Measurements from ENCODE around the gene MED1.
A peak's percentile ranks its signal among the peaks of the same experiment; 100 is the strongest.
"Not testable (repeated sequence)": the region's sequence is repeated elsewhere in the genome, so short reads cannot be mapped to it uniquely, and the experiment has no call there.

The MED1 gene

GRCh38 chr17:39439868-39440267 is 11.2 kb downstream of the MED1 start:
- DNase-seq (ENCODE audit: low spot score) = not testable (repeated sequence)

GRCh38 chr17:39429600-39429999 is 21.5 kb downstream of the MED1 start:
- DNase-seq (ENCODE audit: low spot score) = no peak

GRCh38 chr17:39416141-39416540 is 34.9 kb downstream of the MED1 start:
- DNase-seq (ENCODE audit: low spot score) = no peak

GRCh38 chr17:39410279-39410678 is 40.8 kb downstream of the MED1 start:
- DNase-seq (ENCODE audit: low spot score) = no peak

GRCh38 chr17:39408360-39408759 is 42.7 kb downstream of the MED1 start:
- no peak for DNase-seq (ENCODE audit: low spot score)

GRCh38 chr17:39406951-39407350 is 44.1 kb downstream of the MED1 start:
- no peak for DNase-seq (ENCODE audit: low spot score)

- DNase-seq (ENCODE audit: low spot score) = no peak
Measured at GRCh38 chr17:39405436-39405835, 45.6 kb downstream of the MED1 start.

- peak; percentile 55 for DNase-seq (ENCODE audit: low spot score)
Measured at GRCh38 chr17:39404542-39405378, 46.3 kb downstream of the MED1 start.

- no peak for DNase-seq (ENCODE audit: low spot score)
Measured at GRCh38 chr17:39402890-39403605, 48.0 kb downstream of the MED1 start.

- peak; percentile 86 for DNase-seq (ENCODE audit: low spot score)
Measured at GRCh38 chr17:39402244-39402889, 48.7 kb downstream of the MED1 start.

GRCh38 chr17:39401412-39402243 is 49.4 kb downstream of the MED1 start, which contains the start of gene FBXL20:
TSS of gene FBXL20 (minus strand) at chr17:39401626. CDS start at chr17:39401402, 224 bp downstream.
- DNase-seq (ENCODE audit: low spot score) = peak; percentile 95

GRCh38 chr17:39400547-39401411 is 50.3 kb downstream of the MED1 start:
- no peak for DNase-seq (ENCODE audit: low spot score)

- no peak for DNase-seq (ENCODE audit: low spot score)
Measured at GRCh38 chr17:39399791-39400190, 51.3 kb downstream of the MED1 start.

- DNase-seq (ENCODE audit: low spot score) = no peak
Measured at GRCh38 chr17:39393736-39394135, 57.3 kb downstream of the MED1 start.

GRCh38 chr17:39391448-39391847 is 59.6 kb downstream of the MED1 start:
- DNase-seq (ENCODE audit: low spot score) = no peak

GRCh38 chr17:39385040-39385439 is 66.0 kb downstream of the MED1 start:
- no peak for DNase-seq (ENCODE audit: low spot score)

GRCh38 chr17:39380144-39380543 is 70.9 kb downstream of the MED1 start:
- no peak for DNase-seq (ENCODE audit: low spot score)

- DNase-seq (ENCODE audit: low spot score) = no peak
Measured at GRCh38 chr17:39376434-39376833, 74.6 kb downstream of the MED1 start.

GRCh38 chr17:39367805-39368204 is 83.3 kb downstream of the MED1 start:
- not testable (repeated sequence) for DNase-seq (ENCODE audit: low spot score)

- no peak for DNase-seq (ENCODE audit: low spot score)
Measured at GRCh38 chr17:39365872-39366271, 85.2 kb downstream of the MED1 start.

GRCh38 chr17:39365242-39365641 is 85.8 kb downstream of the MED1 start:
- no peak for DNase-seq (ENCODE audit: low spot score)
